VCaP (cell line): ENCODE data around the gene OR10G4.

Experiments
- H3K27ac ChIP-seq: fragments of 450-650 bp; 2 replicates; pipeline ENCODE4 v1.5.1; 2017
- CTCF ChIP-seq: fragments of 450-650 bp; conservative IDR thresholded peaks from 2 replicates; pipeline ENCODE4 v1.5.1; 2017; ENCODE audit warnings: mild to moderate bottlenecking, moderate library complexity

Gene OR10G4

GRCh38 chr11:124026498-124026897 is 13.7 kb downstream of the OR10G4 start, which contains the start of gene OR10G8:
Gene OR10G8, plus strand, starts transcription at chr11:124026798. Its CDS starts 2,825 bp downstream, at chr11:124029623.
- TF ChIP-seq CTCF = no peak

DNA sequence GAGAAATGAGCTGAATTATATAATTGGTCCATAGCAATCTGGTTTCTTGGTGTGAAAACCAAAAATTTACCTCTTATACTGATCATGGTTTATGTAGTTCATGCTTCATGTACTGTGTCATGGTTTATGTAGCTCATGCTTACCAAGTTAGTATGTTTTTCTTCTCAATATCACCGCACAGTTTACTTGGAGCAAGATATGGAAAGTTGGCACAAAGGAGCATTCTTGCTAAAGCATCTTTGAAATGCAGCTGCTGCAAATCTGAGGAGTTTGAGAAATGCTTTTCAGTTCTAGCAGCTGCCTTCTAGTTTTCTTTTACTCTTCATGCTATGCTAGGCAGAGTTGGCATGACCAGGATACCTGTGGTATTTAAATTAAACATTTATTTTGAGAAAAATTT is 23.9 kb downstream of the OR10G4 start:
- no peak overlapping the region for H3K27ac ChIP-seq
- TF ChIP-seq CTCF = no peak

More at GRCh38 chr11:124026498-124026897, 13.7 kb downstream of the OR10G4 start, which contains the start of gene OR10G8:
- no peak within 1 kb of the TSS for H3K27ac ChIP-seq

DNA sequence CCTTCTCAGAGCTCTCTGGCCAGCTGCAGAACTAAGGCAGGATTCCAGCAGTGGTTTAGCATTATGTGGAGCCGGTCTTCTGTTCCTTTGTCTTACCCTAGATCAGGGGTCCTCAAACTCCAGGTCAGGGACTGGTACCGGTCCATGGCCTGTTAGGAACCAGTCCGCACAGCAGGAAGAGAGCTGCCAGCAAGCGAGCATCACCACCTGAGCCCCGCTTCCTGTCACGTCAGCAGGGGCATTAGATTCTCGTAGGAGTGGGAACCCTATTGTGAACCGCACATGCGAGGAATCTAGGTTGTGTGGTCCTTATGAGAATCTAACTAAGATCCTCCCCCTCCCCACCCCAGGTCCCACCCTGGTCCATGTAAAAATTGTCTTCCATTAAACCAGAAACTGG is 26.8 kb downstream of the OR10G4 start:
- TF ChIP-seq CTCF = no peak
- H3K27ac ChIP-seq = no peak overlapping the region

GRCh38 chr11:124041254-124041653 is 28.5 kb downstream of the OR10G4 start, which contains the start of gene OR10G7:
Gene OR10G7, minus strand, starts transcription at chr11:124041325. Its CDS starts 2,324 bp downstream, at chr11:124039001.
- no peak for TF ChIP-seq CTCF

DNA sequence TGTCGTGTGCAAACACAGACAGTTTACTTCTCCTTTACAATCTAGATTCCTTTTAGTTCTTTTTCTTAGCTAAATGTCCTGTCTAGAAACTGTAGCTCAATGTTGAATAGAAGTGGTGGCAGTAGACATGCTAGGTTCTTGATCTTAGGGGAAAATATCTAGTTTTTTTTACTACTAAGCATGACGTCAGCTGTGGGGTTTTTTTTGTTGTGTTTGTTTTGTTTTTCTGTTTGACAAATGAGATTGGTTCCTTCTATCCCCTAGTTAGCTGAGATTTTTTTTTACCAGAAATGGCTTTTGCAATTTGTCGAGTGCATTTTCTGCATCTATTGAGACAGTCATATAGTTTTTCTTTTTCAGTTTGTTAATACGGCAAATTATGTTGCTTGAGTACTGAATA is 30.6 kb downstream of the OR10G4 start:
- no peak overlapping the region for H3K27ac ChIP-seq
- TF ChIP-seq CTCF = no peak

More at GRCh38 chr11:124041254-124041653, 28.5 kb downstream of the OR10G4 start, which contains the start of gene OR10G7:
- H3K27ac ChIP-seq = no peak within 1 kb of the TSS

GRCh38 chr11:124050748-124051147 is 38.0 kb downstream of the OR10G4 start:
- TF ChIP-seq CTCF = no peak
- H3K27ac ChIP-seq = no peak overlapping the region

GRCh38 chr11:124052966-124053365 is 40.2 kb downstream of the OR10G4 start:
- no peak overlapping the region for H3K27ac ChIP-seq
- no peak for TF ChIP-seq CTCF
